ENCODE results near the gene SHMT1. TPM values are rescaled to one million over a fixed set of nuclear protein-coding genes. Genes with fewer than 3 reads are reported as not detected.
"Not testable (repeated sequence)": the region's sequence is repeated elsewhere in the genome, so short reads cannot be mapped to it uniquely, and the experiment has no call there.

SHMT1 gene
- total and polyA plus RNA-seq, 2 of the 4 experiments (the other 2 are of a cell fraction) = 7.5 to 8.1 TPM

GRCh38 chr17:18298061-18298460, 65.3 kb downstream of the SHMT1 start:
- H3K4me1 ChIP-seq (ENCODE audit: control insufficient read depth, insufficient read depth, low read length); H3K14ac ChIP-seq (replicated peaks; ENCODE audit: low read depth, low read length); H4K20me1 ChIP-seq (ENCODE audit: insufficient read depth, low read length); dilution Hi-C loops (cut with HindIII; ENCODE audit: low sequenced_read_pairs, unreplicated experiment); H2BK20ac ChIP-seq (ENCODE audit: low read depth, low read length); H4K91ac ChIP-seq (ENCODE audit: insufficient read depth, low read depth, low read length); H2BK120ac ChIP-seq (ENCODE audit: low read depth, low read length); ATAC-seq (ENCODE audit: low read depth); H3K4me2 ChIP-seq (ENCODE audit: low read depth, low read length); H3K79me1 ChIP-seq (ENCODE audit: low read depth in 1 of 2, low read length in 2 of 2); in situ Hi-C loops (cut with MboI; ENCODE audit: low sequenced_read_pairs); BruUV-seq (replicated peaks); H3K27ac ChIP-seq (ENCODE audit: insufficient read depth, low read length); H3K4ac ChIP-seq (ENCODE audit: low read depth, low read length); H3K9ac ChIP-seq (ENCODE audit: low read depth, low read length); H2BK15ac ChIP-seq (ENCODE audit: low read depth, low read length); H3K9me1 ChIP-seq (ENCODE audit: insufficient read depth, low read length); H2AFZ ChIP-seq (replicated peaks; ENCODE audit: low read length, poor library complexity); H3K23ac ChIP-seq (ENCODE audit: low read depth, low read length); H3K56ac ChIP-seq (ENCODE audit: extremely low read depth, insufficient read depth, low read length); H3K9me3 ChIP-seq (ENCODE audit: control insufficient read depth, insufficient read depth, low read length); intact Hi-C loops (cut with micrococcal nuclease); H2BK5ac ChIP-seq (ENCODE audit: low read depth, low read length, poor library complexity, severe bottlenecking); H3K18ac ChIP-seq (ENCODE audit: low read depth, low read length); H4K5ac ChIP-seq (ENCODE audit: low read depth, low read length); H2AK9ac ChIP-seq (replicated peaks; ENCODE audit: low read depth, low read length, poor library complexity); H3K4me3 ChIP-seq (ENCODE audit: insufficient read depth, low read depth, low read length); H2AK5ac ChIP-seq (ENCODE audit: low read depth, low read length); CTCF ChIA-PET; POLR2A ChIA-PET (ENCODE audit: unreplicated experiment); DNase-seq; H4K8ac ChIP-seq (ENCODE audit: low read depth in 2 of 2, low read length in 2 of 2); H3K27me3 ChIP-seq (ENCODE audit: control insufficient read depth, insufficient read depth, low read length): not testable (repeated sequence)
- no CpG with 5 or more reads among the region's 30 CpGs for WGBS, 2 experiments (ENCODE audit: extremely low coverage in 2 of 2, insufficient read length in 1 of 2)
- H3K36me3 ChIP-seq (ENCODE audit: control insufficient read depth, insufficient read depth, low read length) = peaks cover 48% of the 10 kb centered on the region

All from IMR-90 (cell line).